K562 (cell line): ENCODE measurements around the gene STAT4. TPM values are rescaled to one million over a fixed set of nuclear protein-coding genes. Genes with fewer than 3 reads are reported as not detected.
A peak's percentile ranks its signal among the peaks of the same experiment; 100 is the strongest.

Experiments used
- ATAC-seq: fragments of 200-7000 bp; cut with Tn5 transposase; 3 replicates; pipeline ENCODE4 v1.9.1; 2020; ENCODE audit warnings: moderate library complexity
- BruUV-seq: library from RNA; stranded (reverse); fragments of 400-500 nt; replicated peaks from 2 replicates; lab custom pipeline; 2021; lab: Mats Ljungman, UMichigan
- CTCF ChIA-PET: fragments of 300-600 bp; formaldehyde crosslinking; extraction: SDS; loops from one replicate; lab custom pipeline; 2021; ENCODE audit warnings: low intra/inter-chr PET ratio; lab: Yijun Ruan, JAX
- POLR2A ChIA-PET: fragments of 300-600, 350-650 bp; sonication (Branson Sonifier 250); formaldehyde crosslinking; extraction: SDS; loops from one replicate; lab custom pipeline; 2021; ENCODE audit warnings: antibody characterized with exemption, inconsistent platforms; lab: Yijun Ruan, JAX
- DNase-seq, 4 experiments: peaks; one replicate each; pipeline versions ENCODE4 v3.0.0 to v3.0.0-alpha.2; 2011 to 2018; ENCODE audit warnings: low spot score in 3 of 4, mixed read lengths in 3 of 4; ENCODE audit errors: extremely low read depth in 1 of 4
- FAIRE-seq: peaks from 2 replicates; lab custom pipeline; 2011; peaks lifted over from hg19 to GRCh38; lab: Jason Lieb, UNC
- H2AFZ ChIP-seq: 2 replicates; pipeline ENCODE4 v1.6.0; 2011; ENCODE audit warnings: low read depth, low read length, control low read depth, inconsistent platforms
- H3K27ac ChIP-seq: fragments of 200-600 bp; 3 replicates; pipeline ENCODE4 v1.8.0; 2011; ENCODE audit warnings: low read depth, mild to moderate bottlenecking, control low read depth, inconsistent platforms, low read length, moderate library complexity, mixed read lengths; ENCODE audit errors: extremely low read depth
- H3K27me3 ChIP-seq, 2 experiments: fragments of 300-600 bp in 1 of 2; 2 replicates in 1 of 2; 3 replicates in 1 of 2; pipeline versions ENCODE4 v1.6.0 to v1.8.0; 2011; ENCODE audit warnings: inconsistent platforms in 2 of 2, low read length in 2 of 2, mild to moderate bottlenecking in 1 of 2, mixed read lengths in 1 of 2, moderate library complexity in 1 of 2; ENCODE audit not compliant: control insufficient read depth in 2 of 2, insufficient read depth in 2 of 2
- H3K36me3 ChIP-seq: fragments of 300-600 bp; 3 replicates; pipeline ENCODE4 v1.8.0; 2011; ENCODE audit warnings: mild to moderate bottlenecking, low read length, inconsistent platforms; ENCODE audit not compliant: control insufficient read depth, insufficient read depth
- H3K4me1 ChIP-seq, 2 experiments: fragments of 200-600 bp in 1 of 2; replicated peaks in 1 of 2; 2 replicates in 1 of 2; 3 replicates in 1 of 2; pipeline versions ENCODE4 v1.5.1 to v1.8.0; 2011; ENCODE audit warnings: inconsistent platforms in 2 of 2, low read length in 2 of 2, mild to moderate bottlenecking in 1 of 2, mixed read lengths in 1 of 2, moderate library complexity in 1 of 2; ENCODE audit not compliant: control insufficient read depth in 2 of 2, insufficient read depth in 2 of 2
- H3K4me2 ChIP-seq: 2 replicates; pipeline ENCODE4 v1.6.1; 2011; ENCODE audit warnings: low read length, control low read depth, inconsistent platforms, mixed read lengths; ENCODE audit not compliant: insufficient read depth
- H3K4me3 ChIP-seq: fragments of 200-600 bp; sonication (generic), shearing (Covaris generic); 2 replicates; pipeline ENCODE4 v1.5.1; 2016; ENCODE audit warnings: control low read depth, inconsistent platforms
- H3K79me2 ChIP-seq: fragments of 200-600 bp; 3 replicates; pipeline ENCODE4 v1.8.0; 2011; ENCODE audit warnings: low read length, inconsistent platforms; ENCODE audit not compliant: control insufficient read depth, insufficient read depth
- H3K9ac ChIP-seq, 2 experiments: 2 replicates each; pipeline versions ENCODE4 v1.6.0 to v1.6.1; 2011; ENCODE audit warnings: low read depth in 2 of 2, low read length in 2 of 2, control low read depth in 1 of 2, inconsistent platforms in 1 of 2, mild to moderate bottlenecking in 1 of 2, mixed read lengths in 1 of 2; ENCODE audit not compliant: insufficient read depth in 1 of 2
- H3K9me1 ChIP-seq: one replicate; pipeline ENCODE4 v1.6.0; 2011; ENCODE audit warnings: inconsistent platforms, mild to moderate bottlenecking, low read length, moderate library complexity; ENCODE audit not compliant: control insufficient read depth, insufficient read depth
- H3K9me3 ChIP-seq: replicated peaks from 2 replicates; pipeline ENCODE4 v1.5.1; 2011; ENCODE audit warnings: low read depth, low read length, inconsistent platforms; ENCODE audit not compliant: control insufficient read depth, insufficient read depth
- H4K20me1 ChIP-seq: replicated peaks from 2 replicates; pipeline ENCODE4 v1.6.1; 2011; ENCODE audit warnings: low read length, inconsistent platforms, mixed read lengths; ENCODE audit not compliant: control insufficient read depth, insufficient read depth
- CUX1 ChIP-seq: fragments of 200-800 bp; sonication (Bioruptor generic); IDR thresholded peaks from 2 replicates; pipeline ENCODE4 v1.6.1; 2016; ENCODE audit warnings: missing genetic modification characterization, missing compliant biosample characterization
- RB1 ChIP-seq: fragments of 450-650 bp; IDR thresholded peaks from 2 replicates; pipeline ENCODE4 v1.6.1; 2017; ENCODE audit warnings: low read depth, mild to moderate bottlenecking
- SPI1 ChIP-seq: IDR thresholded peaks from 2 replicates; pipeline ENCODE4 v1.6.1; 2011; ENCODE audit warnings: low read depth, low read length, control low read depth, borderline replicate concordance
- THRB ChIP-seq: fragments of 450-650 bp; formaldehyde crosslinking; conservative IDR thresholded peaks from 2 replicates; pipeline ENCODE4 v1.4.0; 2022; ENCODE audit warnings: mild to moderate bottlenecking, missing genetic modification characterization
- TSC22D4 ChIP-seq: fragments of 450-650 bp; IDR thresholded peaks from 2 replicates; pipeline ENCODE4 v1.6.1; 2016; ENCODE audit warnings: missing genetic modification characterization, missing biosample characterization, control low read depth
- ZFP91 ChIP-seq: sonication (generic); formaldehyde crosslinking; IDR thresholded peaks from 2 replicates; pipeline ENCODE4 v1.8.0; 2022; ENCODE audit warnings: mild to moderate bottlenecking, missing genetic modification reagents
- ZNF124 ChIP-seq: sonication (generic); formaldehyde crosslinking; IDR thresholded peaks from 2 replicates; pipeline ENCODE4 v1.8.1; 2022; ENCODE audit warnings: missing genetic modification reagents
- WGBS: fragments of 100-300 bp; shearing (Covaris generic); methylation state at CpG from one replicate; pipeline ENCODE4 v1.1.6; 2016; ENCODE audit warnings: low coverage, mixed read lengths; ENCODE audit not compliant: insufficient coverage; ENCODE audit errors: missing lambda C conversion rate; 5-methylcytosine and 5-hydroxymethylcytosine counted together
- in situ Hi-C: fragments of 300-500 bp; cut with MboI; formaldehyde crosslinking; loops from 4 replicates; pipeline ENCODE4 v1.15.0; 2018; ENCODE audit warnings: inconsistent platforms, mixed read lengths
- intact Hi-C: fragments of 100-400 bp; cut with micrococcal nuclease; formaldehyde crosslinking; loops from 2 replicates; pipeline ENCODE4 v1.14.2; 2022
- polyA plus RNA-seq, 8 experiments: library from polyadenylated mRNA; depleted of rRNA in 4 of 8; stranded (reverse) in 5 of 8; unstranded in 3 of 8; fragments of >200 nt; fragmentation: Nextera tagmentation in 2 of 8; fragmentation: Illumina TruSeq in 1 of 8; extraction: Ambion mirVana in 2 of 8; extraction: Trizol in 1 of 8; gene quantifications; 2 replicates each; pipeline versions ENCODE4 v1.2.1 to v1.2.3, GENCODE V29; 2011 to 2014; ENCODE audit warnings: inconsistent platforms in 1 of 8, missing spikeins in 1 of 8
- total RNA-seq, 7 experiments: library from RNA; depleted of rRNA in 6 of 7; stranded (reverse); fragments of >200 nt in 6 of 7; fragmentation: Illumina TruSeq in 2 of 7; extraction: Trizol in 2 of 7; gene quantifications; 2 replicates each; pipeline versions ENCODE4 v1.2.1 to v1.2.3, GENCODE V29; 2011 to 2021; ENCODE audit warnings: low replicate concordance in 1 of 7

STAT4 gene
- total and polyA plus RNA-seq, 9 of the 15 experiments (the other 6 are each of a cell fraction or from before 2014, with no cell fraction given) = 0.01 to 0.06 (median 0.03) TPM; not detected in 6

- TF ChIP-seq ZNF124 (no peak), ZFP91 (CRISPR knock-in tag) (no peak), SPI1 (0 out of 2 replicates have a peak, but pooled peaks have one; percentile 20), TSC22D4 (no peak), THRB (CRISPR knock-in tag) (no peak), RB1 (no peak), CUX1 (CRISPR knock-in tag) (no peak)
- intact Hi-C loops (no loop called here), in situ Hi-C loops (no loop called here)
- WGBS = 0% methylated on average over 5 of the region's 5 CpGs
- H2AFZ ChIP-seq = no peak overlapping the region
- no peaks in the 10 kb centered on the region for H3K4me1 ChIP-seq
- no peaks in the 10 kb centered on the region for H3K9me1 ChIP-seq
- ATAC-seq = no peak
- no peak for FAIRE-seq
- H3K9me3 ChIP-seq = no peaks in the 10 kb centered on the region
- CTCF ChIA-PET = no interaction called here
- no peak overlapping the region for H3K4me2 ChIP-seq
- H3K27me3 ChIP-seq = no peaks in the 10 kb centered on the region
- H3K9ac ChIP-seq = no peak overlapping the region
- BruUV-seq = no TSS peak
- H3K79me2 ChIP-seq = no peaks in the 10 kb centered on the region
- POLR2A ChIA-PET = no interaction called here
- H3K27ac ChIP-seq = no peak overlapping the region
- H4K20me1 ChIP-seq = no peaks in the 10 kb centered on the region
- no peak for DNase-seq
- no peaks in the 10 kb centered on the region for H3K36me3 ChIP-seq
- no peak overlapping the region for H3K4me3 ChIP-seq
Observed at GRCh38 chr2:191190861-191191552, 40.2 kb upstream of the STAT4 start.
